Measurements from ENCODE around the gene CNDP1.
A peak's percentile ranks its signal among the peaks of the same experiment; 100 is the strongest.

Gene CNDP1

DNA sequence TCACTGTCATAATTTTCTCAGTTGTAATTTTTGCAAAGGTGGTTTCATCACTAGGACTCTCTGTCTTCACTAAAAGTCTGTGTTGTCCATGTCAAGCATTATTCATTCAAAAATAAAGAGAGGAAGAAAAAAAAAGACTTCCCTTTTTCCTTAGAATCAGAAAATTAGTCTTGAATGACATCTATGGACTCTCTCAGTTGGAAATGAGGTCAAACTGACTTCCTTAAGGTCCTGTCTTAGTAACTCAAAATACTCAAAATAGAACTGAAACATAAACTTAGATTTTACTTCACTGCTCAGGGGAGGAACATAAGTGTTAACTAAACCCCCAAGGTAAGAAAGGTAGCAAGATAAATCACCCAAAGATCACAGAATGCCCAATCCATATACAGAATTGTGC, 61.1 kb downstream of the CNDP1 start:
- DNase-seq = no peak

DNA sequence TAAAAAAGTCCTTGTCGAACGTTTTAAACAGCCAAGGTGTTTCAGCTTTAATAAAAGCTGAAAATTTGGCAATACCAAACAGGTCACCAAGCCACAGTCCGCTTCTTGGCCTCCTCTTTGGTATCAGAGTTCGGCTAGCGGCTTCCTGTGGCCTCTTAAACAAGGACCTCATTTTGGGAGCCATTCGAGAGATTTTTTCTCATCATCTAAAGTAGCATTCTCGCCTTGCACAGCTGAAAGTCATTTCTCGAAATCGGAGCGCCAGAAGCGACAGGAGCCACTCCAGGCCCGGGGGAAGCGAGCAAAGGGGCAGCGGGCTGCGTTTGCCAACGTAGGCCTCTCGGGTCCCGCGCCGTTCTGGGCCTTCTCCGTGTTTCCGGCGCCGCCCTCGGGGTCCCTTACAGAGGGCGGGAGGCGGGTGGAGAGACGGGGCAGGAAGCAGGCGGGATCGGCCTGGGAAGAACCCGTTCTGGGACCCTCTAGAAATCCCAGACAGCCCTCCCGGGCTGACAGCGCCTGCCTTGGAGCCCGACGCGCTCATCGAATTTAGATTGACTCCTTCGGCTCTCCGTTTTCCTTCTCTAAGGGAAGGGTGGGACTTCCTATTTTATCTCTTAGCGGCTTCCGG, 62.8 kb downstream of the CNDP1 start:
- DNase-seq = peak; percentile 73

DNA sequence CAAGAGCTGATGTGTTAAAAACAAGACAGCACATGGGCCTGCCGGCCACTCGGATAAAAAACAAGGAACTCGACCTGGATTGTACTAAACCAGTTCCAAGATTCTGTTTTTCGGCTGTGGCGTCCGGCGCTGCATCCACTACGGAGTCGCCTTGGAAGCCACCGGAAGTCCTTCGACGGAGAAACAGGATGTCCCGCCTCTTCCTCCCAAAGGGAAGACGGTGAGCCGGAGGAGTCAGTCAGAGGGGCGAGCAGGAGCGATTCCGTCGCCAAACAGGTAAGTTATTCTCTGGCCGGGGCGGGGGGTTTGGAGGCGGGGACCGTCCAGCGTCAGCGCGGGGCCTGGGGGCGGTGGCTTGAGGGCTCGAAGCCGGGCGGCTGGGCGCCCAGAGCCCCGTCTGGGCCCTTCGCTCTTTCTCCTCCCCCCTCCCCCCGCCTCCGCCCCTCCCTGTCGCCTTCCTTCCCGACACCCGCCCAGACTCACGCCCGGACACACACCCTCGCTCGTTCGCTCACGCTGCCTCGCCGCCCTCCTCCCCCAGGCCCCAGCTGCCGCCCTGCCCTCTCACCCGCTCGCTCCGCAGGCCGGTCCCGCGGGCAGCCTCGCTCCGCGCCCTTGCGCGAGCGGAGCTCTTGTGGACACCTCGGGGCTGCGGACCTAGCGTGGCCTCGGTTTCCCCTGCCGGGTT, 63.5 kb downstream of the CNDP1 start, which contains the start of gene ZNF407:
ZNF407 (plus strand) TSS at position 209 of the 688 bp plus-strand sequence. CDS start 33,150 bp downstream, outside the sequence.
- peak; percentile 73 for DNase-seq

DNA sequence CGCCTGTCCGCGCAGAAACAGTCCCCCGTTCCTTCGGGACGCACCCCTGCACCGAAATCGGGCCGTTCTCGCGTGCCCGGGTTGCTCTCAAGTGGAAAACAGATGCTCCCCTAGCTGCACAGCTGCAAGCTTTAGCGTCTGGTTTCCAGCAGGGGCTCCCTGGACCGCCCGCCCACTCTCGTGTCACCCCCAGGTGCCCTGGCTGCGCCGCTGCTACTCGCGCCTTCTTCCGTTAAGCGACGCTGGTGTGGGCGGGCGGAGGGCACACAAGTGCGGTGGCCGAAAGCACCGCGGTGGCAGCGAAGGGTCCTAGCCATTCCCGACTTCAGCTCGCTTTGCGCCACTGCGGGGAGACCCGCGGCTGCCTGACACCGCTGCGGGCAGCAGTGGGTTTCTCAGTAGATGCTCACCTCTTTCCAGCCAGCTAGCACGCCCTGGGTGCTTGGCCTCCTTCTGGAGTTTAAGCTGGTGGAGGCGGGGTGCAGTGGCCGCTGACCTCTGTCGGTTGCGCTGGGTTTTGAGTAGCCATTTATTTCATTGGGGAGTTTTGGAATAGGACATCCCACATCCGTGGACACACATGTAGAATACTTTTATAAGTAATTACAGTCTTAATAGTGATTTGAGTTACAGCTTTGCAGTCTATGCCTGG, 64.2 kb downstream of the CNDP1 start:
- peak; percentile 24 for DNase-seq

DNA sequence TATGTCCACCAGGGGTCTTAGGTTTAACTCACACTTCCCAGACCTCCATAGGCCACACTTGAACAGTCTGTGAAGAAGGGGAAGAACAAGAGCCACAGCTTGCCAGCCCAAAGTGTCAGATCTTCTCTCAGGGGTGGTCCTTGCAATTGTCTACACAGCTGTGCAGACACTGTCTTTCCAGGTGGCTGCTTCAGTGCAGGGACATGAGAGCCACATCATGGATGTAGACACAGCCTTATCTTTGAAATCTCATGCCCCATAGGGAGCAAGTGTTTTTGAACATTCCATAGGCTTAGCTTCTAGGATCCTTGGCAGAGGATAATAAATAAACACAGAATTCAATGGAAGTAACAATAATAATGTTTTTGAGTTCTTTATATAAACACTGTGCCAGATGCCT, 70.1 kb downstream of the CNDP1 start:
- DNase-seq = no peak

GRCh38 chr18:74604774-74605173, 70.5 kb downstream of the CNDP1 start:
- DNase-seq = no peak

DNA sequence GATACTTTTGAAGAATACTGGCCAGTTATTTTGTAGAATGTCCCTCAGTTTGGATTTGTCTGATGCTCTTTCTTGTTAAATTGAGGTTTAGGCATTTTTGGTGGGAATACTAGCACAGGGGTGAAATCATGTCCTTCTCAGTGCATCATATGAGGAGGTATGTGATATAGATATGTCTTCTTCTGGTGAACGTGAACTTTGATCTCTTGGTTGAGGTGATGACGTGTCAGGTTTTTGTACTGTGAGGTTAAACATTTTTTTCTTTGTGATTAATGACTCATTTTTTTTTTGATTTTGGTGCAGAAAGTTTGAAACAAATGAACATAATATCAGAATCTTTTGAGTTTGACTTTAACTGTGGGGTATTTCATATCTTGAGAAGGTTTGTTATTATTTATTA, 74.4 kb downstream of the CNDP1 start:
- no peak for DNase-seq

DNA sequence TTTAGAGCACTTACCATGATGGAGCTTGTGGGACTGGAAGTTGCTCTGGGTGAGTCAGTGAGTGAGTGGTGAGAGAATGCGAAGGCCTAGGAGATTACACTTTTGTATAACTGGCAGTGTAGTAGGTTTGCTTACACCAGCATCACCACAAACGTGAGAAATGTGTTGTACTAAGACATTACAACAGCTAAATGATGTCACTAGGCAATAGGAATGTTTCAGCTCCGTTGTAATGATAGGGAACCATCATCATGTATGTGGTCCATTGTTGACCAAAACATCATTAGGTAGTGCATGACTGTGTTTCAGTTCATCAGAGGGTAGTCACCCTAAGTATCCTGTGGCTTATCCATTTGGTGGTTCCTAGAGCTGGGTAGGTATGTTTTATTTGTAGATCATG, 75.2 kb downstream of the CNDP1 start:
- DNase-seq = no peak

- DNase-seq = no peak
These were observed 75.8 kb downstream of the CNDP1 start for GRCh38 chr18:74610051-74610615.

- no peak for DNase-seq
These were observed 76.6 kb downstream of the CNDP1 start for GRCh38 chr18:74610860-74611259.

- no peak for DNase-seq
These were observed 77.5 kb downstream of the CNDP1 start for GRCh38 chr18:74611765-74612164.

DNA sequence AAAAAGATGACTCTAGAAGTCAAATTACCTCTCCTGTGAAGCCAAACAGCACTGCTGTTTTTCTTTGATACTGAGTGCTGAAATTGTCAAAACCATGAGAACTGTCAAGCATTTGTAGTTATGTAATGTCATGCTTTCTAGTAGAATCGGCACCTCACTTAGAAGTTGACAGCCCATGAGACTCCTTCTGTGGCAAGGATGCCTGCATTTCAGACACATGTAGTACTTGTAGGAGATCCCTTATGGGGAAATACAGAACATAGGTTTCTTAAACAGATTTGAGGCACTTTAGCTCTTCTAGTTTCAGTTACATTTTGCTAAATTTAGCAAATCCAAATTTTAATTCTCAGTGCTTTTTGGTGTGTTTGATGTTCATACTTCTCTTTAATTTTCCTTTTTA, 79.1 kb downstream of the CNDP1 start:
- DNase-seq = no peak

DNA sequence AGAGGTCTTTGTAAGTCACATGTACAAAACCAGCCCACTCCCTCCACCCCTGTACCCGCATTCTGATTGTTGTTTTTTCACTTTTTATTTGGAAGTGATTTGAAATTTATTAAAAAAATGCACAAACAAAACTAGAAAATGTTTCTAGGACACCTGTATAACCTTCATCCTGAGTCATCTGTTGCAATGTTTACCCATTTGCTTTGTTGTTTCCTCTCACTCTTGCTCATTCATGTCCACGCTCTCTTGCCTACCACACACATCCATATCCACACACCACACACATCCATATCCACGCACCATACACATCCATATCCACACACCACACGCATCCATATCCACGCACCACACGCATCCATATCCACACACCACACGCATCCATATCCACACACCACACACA, 82.2 kb downstream of the CNDP1 start:
- DNase-seq = no peak

GRCh38 chr18:74617486-74617885, 83.2 kb downstream of the CNDP1 start:
- DNase-seq = no peak

GRCh38 chr18:74622072-74622471, 87.8 kb downstream of the CNDP1 start:
- no peak for DNase-seq

- no peak for DNase-seq
These were observed 88.9 kb downstream of the CNDP1 start for GRCh38 chr18:74623047-74623816.

DNA sequence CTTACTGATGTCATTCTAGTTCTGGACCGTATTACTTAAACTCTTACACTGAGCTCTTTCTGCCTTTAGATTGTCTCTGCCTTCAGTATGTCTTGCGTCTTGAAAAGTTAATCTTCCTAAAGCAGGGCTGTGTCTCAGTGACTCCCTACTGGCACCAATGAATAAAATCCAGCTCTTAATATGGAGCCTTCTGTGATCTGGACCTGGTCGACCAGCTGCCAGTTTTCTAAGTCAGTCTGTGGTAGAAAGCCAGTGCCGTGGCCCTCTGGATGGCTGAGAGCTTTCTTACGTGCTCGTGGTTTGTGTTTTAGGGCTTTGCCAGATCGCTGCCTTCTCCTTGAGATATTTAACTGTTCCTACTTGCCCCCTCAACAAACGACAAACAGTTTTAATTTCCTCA, 90.2 kb downstream of the CNDP1 start:
- DNase-seq = no peak

GRCh38 chr18:74625157-74625556, 90.9 kb downstream of the CNDP1 start:
- no peak for DNase-seq

- DNase-seq = no peak
These were observed 92.0 kb downstream of the CNDP1 start for GRCh38 chr18:74626049-74626874.

- no peak for DNase-seq
These were observed 96.5 kb downstream of the CNDP1 start for GRCh38 chr18:74630804-74631203.

DNA sequence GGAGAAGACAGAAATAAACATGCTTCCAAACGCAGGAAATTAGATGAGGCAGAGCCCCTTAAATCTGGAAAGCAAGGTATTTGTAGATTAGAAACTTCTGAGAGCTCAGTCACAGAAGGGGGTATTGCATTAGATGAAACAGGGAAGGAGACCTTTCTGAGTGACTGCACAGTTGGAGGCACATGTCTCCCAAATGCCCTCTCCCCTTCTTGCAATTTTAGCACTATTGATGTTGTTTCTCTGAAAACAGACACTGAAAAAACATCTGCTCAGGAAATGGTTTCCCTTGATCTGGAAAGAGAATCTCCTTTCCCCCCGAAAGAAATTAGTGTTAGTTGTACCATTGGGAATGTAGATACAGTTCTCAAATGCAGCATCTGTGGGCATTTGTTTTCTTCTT, 96.9 kb downstream of the CNDP1 start:
- no peak for DNase-seq

All from DMS153 (cell line).